Adrenal gland (tissue), 12 donors: ENCODE measurements around the gene RTEL1. TPM values are rescaled to one million over a fixed set of nuclear protein-coding genes. Genes with fewer than 3 reads are reported as not detected.

Experiments used
- DNase-seq, 7 donors: peaks; one replicate each; pipeline ENCODE4 v3.0.0-alpha.2; 2019 to 2020
- H3K27ac ChIP-seq, 5 donors: fragments of 200-600 bp; sonication (generic) in 4 of 5; 1 replicate in 3 of 5; 2 replicates in 2 of 5; pipeline versions ENCODE4 v1.5.1 to v1.8.0; 2016 to 2020; ENCODE audit warnings: mild to moderate bottlenecking in 1 of 5
- H3K27me3 ChIP-seq: fragments of 200-600 bp; 2 replicates; pipeline ENCODE4 v1.8.0; 2021
- H3K36me3 ChIP-seq, 2 donors: fragments of 200-600 bp; replicated peaks in 1 of 2; 1 replicate in 1 of 2; 2 replicates in 1 of 2; pipeline versions ENCODE4 v1.5.1 to v1.8.0; 2018 to 2022
- H3K4me1 ChIP-seq, 2 donors: fragments of 200-600 bp; replicated peaks in 1 of 2; 1 replicate in 1 of 2; 2 replicates in 1 of 2; pipeline versions ENCODE4 v1.5.1 to v1.8.0; 2018 to 2021
- H3K4me3 ChIP-seq, 4 donors: fragments of 200-600 bp; sonication (generic) in 3 of 4; one replicate each; pipeline ENCODE4 v1.5.1; 2016 to 2018
- H3K9me3 ChIP-seq, 3 donors: fragments of 200-600 bp; sonication (generic) in 1 of 3; replicated peaks in 1 of 3; 1 replicate in 2 of 3; 2 replicates in 1 of 3; pipeline versions ENCODE4 v1.5.1 to v1.8.0; 2016 to 2021
- CTCF ChIP-seq, 6 experiments: fragments of 450-650 bp in 4 of 6; fragments of 200-600 bp in 2 of 6; sonication (generic) in 1 of 6; IDR thresholded peaks; 1 replicate in 5 of 6; 2 replicates in 1 of 6; pipeline versions ENCODE4 v1.5.1 to v1.8.0; 2016 to 2021; ENCODE audit warnings: antibody characterized with exemption in 6 of 6, mild to moderate bottlenecking in 2 of 6, moderate library complexity in 1 of 6
- POLR2A ChIP-seq, 2 donors: fragments of 450-650 bp; IDR thresholded peaks; one replicate each; pipeline ENCODE4 v1.6.1; 2017; ENCODE audit warnings: antibody characterized with exemption in 2 of 2, mild to moderate bottlenecking in 2 of 2, moderate library complexity in 1 of 2
- WGBS, 4 donors: extraction: QIAGEN DNeasy Blood & Tissue Kit in 2 of 4; methylation state at CpG; one replicate each; pipeline versions ENCODE4 v1.1.5 to v1.1.7; 2013 to 2017; 5-methylcytosine and 5-hydroxymethylcytosine counted together
- intact Hi-C, 2 donors: fragments of 100-400 bp; cut with DNase I; formaldehyde crosslinking; loops; one replicate each; pipeline versions ENCODE4 v1.14.1 to v1.15.0; 2022 to 2023
- polyA plus RNA-seq, 3 donors: library from polyadenylated mRNA; stranded (reverse); fragments of 200-250 nt in 2 of 3; fragments of 350-450 nt in 1 of 3; fragmentation: Illumina TruSeq in 1 of 3; extraction: RNeasy Lipid Tissue Mini Kit (QIAGEN cat#74804) in 1 of 3; gene quantifications; one replicate each; pipeline ENCODE4 v1.2.3, GENCODE V29; 2013 to 2014
- total RNA-seq, 9 donors: library from RNA; depleted of rRNA in 4 of 9; stranded (reverse); fragments of >200 nt in 4 of 9; fragments of 120-200 nt in 1 of 9; fragmentation: NEBNext Ultra II Directional in 1 of 9; extraction: Animal tissue kit (Norgen Biotek cat#: 25700) in 1 of 9; gene quantifications; one replicate each; pipeline versions ENCODE4 v1.1.0 to v1.2.4, GENCODE V29; 2013 to 2023
- donor health status: healthy with polysubstance abuse.
- donor health status: Bipolar disorder and iron deficiency.
- donor health status: DM: yes; HTN: yes; CAD: no.
- donor health status: DM: no; HTN: no; CAD: no.
- donor health status: DM: no; HTN: no; CAD: no.
- donor health status: DM: yes; HTN: yes; CAD: no.

RTEL1 gene
- total and polyA plus RNA-seq, 12 donors, result 9.4 to 110 (median 32.1) TPM

GRCh38 chr20:63655249-63655648, 2.9 kb upstream of the RTEL1 start:
- intact Hi-C loops, result no loop called here
- no peak for TF ChIP-seq CTCF (IDR thresholded peaks at IDR 0.05)
- TF ChIP-seq POLR2A (IDR thresholded peaks at IDR 0.05), result no peak
- no peaks in the 10 kb centered on the region for H3K36me3 ChIP-seq
- WGBS, 4 donors, result 84 to 100% (median 97%) methylated on average over 1 to 4 of the region's 4 CpGs
- H3K27ac ChIP-seq, result no peak overlapping the region
- peaks cover 30 to 44% of the 10 kb centered on the region in 2 donors for H3K4me1 ChIP-seq
- no peak for DNase-seq
- H3K9me3 ChIP-seq, result no peaks in the 10 kb centered on the region
- H3K4me3 ChIP-seq, result no peak overlapping the region
- no peaks in the 10 kb centered on the region for H3K27me3 ChIP-seq

GRCh38 chr20:63656451-63656850, 1.7 kb upstream of the RTEL1 start:
- no peak for DNase-seq
- Histone ChIP-seq H3K36me3 (peaks cover 0 to 4% of the 10 kb centered on the region in 2 donors), H3K27ac (no peak overlapping the region), H3K9me3 (no peaks in the 10 kb centered on the region), H3K4me3 (no peak overlapping the region), H3K4me1 (peaks cover 29 to 40% of the 10 kb centered on the region in 2 donors), H3K27me3 (no peaks in the 10 kb centered on the region)
- TF ChIP-seq CTCF (IDR thresholded peaks at IDR 0.05) (no peak), POLR2A (IDR thresholded peaks at IDR 0.05) (no peak)
- intact Hi-C loops, result no loop called here
- WGBS, 4 donors, result 92 to 95% (median 92%) methylated on average over 2 to 3 of the region's 3 CpGs

GRCh38 chr20:63657260-63657936, 714 bp upstream of the RTEL1 start:
- intact Hi-C loops, result no loop called here
- Histone ChIP-seq H3K4me3 (peak overlapping the region in 2 of 4 donors; percentile 81 to 91), H3K27me3 (no peaks in the 10 kb centered on the region), H3K4me1 (peaks cover 19 to 31% of the 10 kb centered on the region in 2 donors), H3K27ac (peak overlapping the region; percentile 82 to 92 (median 84)), H3K36me3 (peaks cover 0 to 14% of the 10 kb centered on the region in 2 donors), H3K9me3 (no peaks in the 10 kb centered on the region)
- no peak for TF ChIP-seq CTCF (IDR thresholded peaks at IDR 0.05)
- no peak for TF ChIP-seq POLR2A (IDR thresholded peaks at IDR 0.05)
- DNase-seq, result peak in 1 of 7 donors; percentile 23
- 38 to 72% (median 44%) methylated on average over 7 to 31 of the region's 31 CpGs for WGBS, 4 donors

GRCh38 chr20:63658749-63659187, 656 bp downstream of the RTEL1 start:
- Histone ChIP-seq H3K36me3 (peaks cover 0 to 28% of the 10 kb centered on the region in 2 donors), H3K27me3 (no peaks in the 10 kb centered on the region), H3K4me1 (peaks cover 15 to 25% of the 10 kb centered on the region in 2 donors), H3K4me3 (peak overlapping the region in 3 of 4 donors; percentile 81 to 91 (median 86)), H3K27ac (peak overlapping the region in 4 of 5 donors; percentile 82 to 92 (median 83)), H3K9me3 (no peaks in the 10 kb centered on the region)
- peak in 3 of 7 donors; percentile 39 to 65 (median 50) for DNase-seq
- TF ChIP-seq POLR2A (IDR thresholded peaks at IDR 0.05), result no peak
- no peak for TF ChIP-seq CTCF (IDR thresholded peaks at IDR 0.05)
- intact Hi-C loops, result no loop called here
- WGBS, 4 donors, result 2 to 20% (median 3%) methylated on average over 2 to 25 of the region's 25 CpGs
